ENCODE results near the gene GSTO2.
A peak's percentile ranks its signal among the peaks of the same experiment; 100 is the strongest.

GSTO2 gene

GRCh38 chr10:104256335-104256961, 12.5 kb upstream of the GSTO2 start:
- CTCF ChIA-PET, result interaction anchor here (0.7 to 5.2 kb wide), 4 partner anchors 18 to 79 kb away, joined by 4 to 29 read pairs (median 12); no protein-coding TSS in a partner anchor
- no peak for TF ChIP-seq CTCF (IDR thresholded peaks at IDR 0.05; ENCODE audit: insufficient read depth, low read length, missing control alignments)
- no peak for DNase-seq (ENCODE audit: low read depth, low spot score)
- H3K4me3 ChIP-seq (ENCODE audit: low read depth, low read length), result peak overlapping the region; percentile 81
- POLR2A ChIA-PET, result interaction anchor here (1.2 to 2.4 kb wide), 2 partner anchors 12 to 134 kb away, joined by 3 to 10 read pairs; partner anchors contain the start of genes GSTO2 and SFR1

GRCh38 chr10:104257235-104257634, 11.7 kb upstream of the GSTO2 start:
- no peak overlapping the region for H3K4me3 ChIP-seq (ENCODE audit: low read depth, low read length)
- no peak for TF ChIP-seq CTCF (IDR thresholded peaks at IDR 0.05; ENCODE audit: insufficient read depth, low read length, missing control alignments)
- ChIA-PET CTCF (interaction anchor here (0.7 to 5.2 kb wide), 4 partner anchors 17 to 78 kb away, joined by 4 to 29 read pairs (median 8); no protein-coding TSS in a partner anchor), POLR2A (interaction anchor here (1.2 kb wide), 1 partner anchor 12 kb away, joined by 3 read pairs; the partner anchor contains the start of gene GSTO2)
- no peak for DNase-seq (ENCODE audit: low read depth, low spot score)

GRCh38 chr10:104258209-104258608, 10.8 kb upstream of the GSTO2 start:
- ChIA-PET CTCF (interaction anchor here (0.6 to 5.2 kb wide), 5 partner anchors 16 to 370 kb away, joined by 3 to 29 read pairs (median 13); no protein-coding TSS in a partner anchor), POLR2A (no interaction called here)
- no peak overlapping the region for H3K4me3 ChIP-seq (ENCODE audit: low read depth, low read length)
- DNase-seq (ENCODE audit: low read depth, low spot score), result no peak
- no peak for TF ChIP-seq CTCF (IDR thresholded peaks at IDR 0.05; ENCODE audit: insufficient read depth, low read length, missing control alignments)

- POLR2A ChIA-PET, result interaction anchor here (1.7 kb wide), 1 partner anchor 10 kb away, joined by 5 read pairs; the partner anchor contains the start of gene GSTO2
Measured at GRCh38 chr10:104259456-104259855, 9.5 kb upstream of the GSTO2 start.

GRCh38 chr10:104259999-104260774, 8.8 kb upstream of the GSTO2 start:
- no peak for TF ChIP-seq CTCF (IDR thresholded peaks at IDR 0.05; ENCODE audit: insufficient read depth, low read length, missing control alignments)
- ChIA-PET POLR2A (interaction anchor here (1.7 kb wide), 1 partner anchor 9 kb away, joined by 5 read pairs; the partner anchor contains the start of gene GSTO2), CTCF (interaction anchor here (1.0 to 3.5 kb wide), 6 partner anchors 9 to 371 kb away, joined by 3 to 14 read pairs (median 4); no protein-coding TSS in a partner anchor)

More at GRCh38 chr10:104259456-104259855, 9.5 kb upstream of the GSTO2 start:
- DNase-seq (ENCODE audit: low read depth, low spot score), result no peak
- H3K4me3 ChIP-seq (ENCODE audit: low read depth, low read length), result no peak overlapping the region
- TF ChIP-seq CTCF (IDR thresholded peaks at IDR 0.05; ENCODE audit: insufficient read depth, low read length, missing control alignments), result no peak
- CTCF ChIA-PET, result interaction anchor here (1.0 to 3.5 kb wide), 3 partner anchors 32 to 370 kb away, joined by 3 to 14 read pairs (median 13); no protein-coding TSS in a partner anchor

GRCh38 chr10:104260775-104261115, 8.2 kb upstream of the GSTO2 start:
- H3K4me3 ChIP-seq (ENCODE audit: low read depth, low read length), result no peak overlapping the region
- CTCF ChIA-PET, result interaction anchor here (0.8 to 3.8 kb wide), 7 partner anchors 9 to 216 kb away, joined by 3 to 28 read pairs (median 5); no protein-coding TSS in a partner anchor
- POLR2A ChIA-PET, result no interaction called here
- TF ChIP-seq CTCF (IDR thresholded peaks at IDR 0.05; ENCODE audit: insufficient read depth, low read length, missing control alignments), result no peak
- DNase-seq (ENCODE audit: low read depth, low spot score), result no peak

More at GRCh38 chr10:104259999-104260774, 8.8 kb upstream of the GSTO2 start:
- DNase-seq (ENCODE audit: low read depth, low spot score), result no peak
- H3K4me3 ChIP-seq (ENCODE audit: low read depth, low read length), result no peak overlapping the region

Measured in AG04449 (cell line).